ENCODE measurements around the gene CNTFR.

Gene CNTFR

GRCh38 chr9:34611811-34612787 lies 22.6 kb upstream of the CNTFR start, which contains the start of gene RPP25L:
Gene RPP25L, minus strand, starts transcription at chr9:34612097. Its CDS starts 801 bp downstream, at chr9:34611296.
- peak; percentile 38 for DNase-seq (ENCODE audit: extremely low read depth, low read depth)
- TF ChIP-seq, protein P1, sequence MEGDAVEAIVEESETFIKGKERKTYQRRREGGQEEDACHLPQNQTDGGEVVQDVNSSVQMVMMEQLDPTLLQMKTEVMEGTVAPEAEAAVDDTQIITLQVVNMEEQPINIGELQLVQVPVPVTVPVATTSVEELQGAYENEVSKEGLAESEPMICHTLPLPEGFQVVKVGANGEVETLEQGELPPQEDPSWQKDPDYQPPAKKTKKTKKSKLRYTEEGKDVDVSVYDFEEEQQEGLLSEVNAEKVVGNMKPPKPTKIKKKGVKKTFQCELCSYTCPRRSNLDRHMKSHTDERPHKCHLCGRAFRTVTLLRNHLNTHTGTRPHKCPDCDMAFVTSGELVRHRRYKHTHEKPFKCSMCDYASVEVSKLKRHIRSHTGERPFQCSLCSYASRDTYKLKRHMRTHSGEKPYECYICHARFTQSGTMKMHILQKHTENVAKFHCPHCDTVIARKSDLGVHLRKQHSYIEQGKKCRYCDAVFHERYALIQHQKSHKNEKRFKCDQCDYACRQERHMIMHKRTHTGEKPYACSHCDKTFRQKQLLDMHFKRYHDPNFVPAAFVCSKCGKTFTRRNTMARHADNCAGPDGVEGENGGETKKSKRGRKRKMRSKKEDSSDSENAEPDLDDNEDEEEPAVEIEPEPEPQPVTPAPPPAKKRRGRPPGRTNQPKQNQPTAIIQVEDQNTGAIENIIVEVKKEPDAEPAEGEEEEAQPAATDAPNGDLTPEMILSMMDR (IDR thresholded peaks at IDR 0.05; ENCODE audit: low read depth, low read length): no peak; the same call in 1 of the 2 replicates

GRCh38 chr9:34611251-34611810 lies 21.8 kb upstream of the CNTFR start:
- no peak for DNase-seq (ENCODE audit: extremely low read depth, low read depth)

GRCh38 chr9:34610434-34611206 lies 21.1 kb upstream of the CNTFR start:
- TF ChIP-seq, protein P1 (IDR thresholded peaks at IDR 0.05; ENCODE audit: low read depth, low read length): no peak
- no peak for DNase-seq (ENCODE audit: extremely low read depth, low read depth)

More at GRCh38 chr9:34611251-34611810, 21.8 kb upstream of the CNTFR start:
- TF ChIP-seq, protein P1 (IDR thresholded peaks at IDR 0.05; ENCODE audit: low read depth, low read length): no peak

DNA sequence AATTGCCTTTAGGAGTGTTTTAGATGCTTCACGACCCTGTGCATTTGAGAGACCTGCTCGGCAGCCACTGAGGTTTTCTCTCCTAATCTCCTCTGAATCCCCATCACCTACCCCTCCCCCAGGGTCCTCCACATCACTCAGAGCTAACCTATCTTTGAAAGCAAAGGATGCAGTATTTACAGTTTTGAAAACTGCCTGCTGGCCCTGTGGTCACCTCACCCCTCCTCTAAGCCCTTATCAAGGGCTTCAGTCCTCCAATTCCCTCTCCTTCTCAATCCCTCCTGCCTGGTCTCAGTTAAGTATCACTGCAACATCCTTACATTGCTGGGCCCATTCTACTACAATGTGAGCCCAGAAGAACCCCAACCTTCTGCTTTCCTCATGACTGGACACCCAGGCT lies 17.8 kb upstream of the CNTFR start:
- TF ChIP-seq, protein P1 (IDR thresholded peaks at IDR 0.05; ENCODE audit: low read depth, low read length): no peak
- DNase-seq (ENCODE audit: extremely low read depth, low read depth): no peak

GRCh38 chr9:34606905-34607304 lies 17.4 kb upstream of the CNTFR start:
- TF ChIP-seq, protein P1 (IDR thresholded peaks at IDR 0.05; ENCODE audit: low read depth, low read length): no peak
- no peak for DNase-seq (ENCODE audit: extremely low read depth, low read depth)

- no peak for DNase-seq (ENCODE audit: extremely low read depth, low read depth)
- TF ChIP-seq, protein P1 (IDR thresholded peaks at IDR 0.05; ENCODE audit: low read depth, low read length): no peak
These were observed 16.7 kb upstream of the CNTFR start for GRCh38 chr9:34606190-34606589.
